GM13977 (cell line): ENCODE results near the gene TBXA2R.
"Not testable (repeated sequence)": the region's sequence is repeated elsewhere in the genome, so short reads cannot be mapped to it uniquely, and the experiment has no call there.

Experiments
- DNase-seq: peaks from one replicate; pipeline ENCODE4 v3.0.0; 2012; ENCODE audit warnings: low spot score
- in situ Hi-C: fragments of 300-500 bp; cut with MboI; formaldehyde crosslinking; loops from one replicate; pipeline ENCODE4 v1.12.0; 2022; ENCODE audit warnings: low sequenced_read_pairs, low pct_unique_long_range_greater_than_20kb, mixed read lengths, inconsistent platforms; ENCODE audit not compliant: unreplicated experiment
- TF ChIP-seq, protein P1 (sequence below): IDR thresholded peaks from 2 replicates; pipeline ENCODE4 v1.5.1; 2012; ENCODE audit warnings: mild to moderate bottlenecking, control low read depth; ENCODE audit not compliant: insufficient read depth; ENCODE audit errors: extremely low read depth, missing control alignments

The TBXA2R gene

GRCh38 chr19:3632739-3633558 is 26.3 kb upstream of the TBXA2R start:
- TF ChIP-seq, protein P1, sequence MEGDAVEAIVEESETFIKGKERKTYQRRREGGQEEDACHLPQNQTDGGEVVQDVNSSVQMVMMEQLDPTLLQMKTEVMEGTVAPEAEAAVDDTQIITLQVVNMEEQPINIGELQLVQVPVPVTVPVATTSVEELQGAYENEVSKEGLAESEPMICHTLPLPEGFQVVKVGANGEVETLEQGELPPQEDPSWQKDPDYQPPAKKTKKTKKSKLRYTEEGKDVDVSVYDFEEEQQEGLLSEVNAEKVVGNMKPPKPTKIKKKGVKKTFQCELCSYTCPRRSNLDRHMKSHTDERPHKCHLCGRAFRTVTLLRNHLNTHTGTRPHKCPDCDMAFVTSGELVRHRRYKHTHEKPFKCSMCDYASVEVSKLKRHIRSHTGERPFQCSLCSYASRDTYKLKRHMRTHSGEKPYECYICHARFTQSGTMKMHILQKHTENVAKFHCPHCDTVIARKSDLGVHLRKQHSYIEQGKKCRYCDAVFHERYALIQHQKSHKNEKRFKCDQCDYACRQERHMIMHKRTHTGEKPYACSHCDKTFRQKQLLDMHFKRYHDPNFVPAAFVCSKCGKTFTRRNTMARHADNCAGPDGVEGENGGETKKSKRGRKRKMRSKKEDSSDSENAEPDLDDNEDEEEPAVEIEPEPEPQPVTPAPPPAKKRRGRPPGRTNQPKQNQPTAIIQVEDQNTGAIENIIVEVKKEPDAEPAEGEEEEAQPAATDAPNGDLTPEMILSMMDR = no peak
- in situ Hi-C loops = no loop called here
- DNase-seq = no peak

DNA sequence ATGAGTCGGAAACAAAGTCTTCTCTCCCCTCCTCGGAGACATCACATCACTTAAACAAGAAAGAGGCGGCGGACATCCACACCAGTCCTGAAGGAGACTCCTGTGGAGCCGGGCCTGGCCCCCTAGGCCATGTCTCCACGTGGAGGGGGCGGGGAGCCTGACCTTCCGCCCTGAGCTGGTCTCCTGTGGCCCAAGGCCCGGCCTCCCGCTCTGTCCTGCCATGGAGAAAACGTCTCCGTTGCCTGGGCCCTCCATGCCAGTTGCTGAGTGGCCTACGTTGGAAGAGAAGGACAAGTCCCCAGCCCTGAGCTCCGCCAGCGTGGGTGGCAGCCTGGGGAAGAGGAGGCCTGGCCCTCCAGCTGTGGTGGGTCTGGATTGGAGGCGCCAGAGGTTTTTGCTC is 25.4 kb upstream of the TBXA2R start:
- no peak for DNase-seq
- in situ Hi-C loops = no loop called here
- TF ChIP-seq, protein P1 = no peak

GRCh38 chr19:3631053-3631861 is 24.6 kb upstream of the TBXA2R start:
- TF ChIP-seq, protein P1 = no peak
- in situ Hi-C loops = no loop called here
- no peak for DNase-seq

GRCh38 chr19:3628766-3629165 is 22.1 kb upstream of the TBXA2R start:
- in situ Hi-C loops, DNase-seq: not testable (repeated sequence)

DNA sequence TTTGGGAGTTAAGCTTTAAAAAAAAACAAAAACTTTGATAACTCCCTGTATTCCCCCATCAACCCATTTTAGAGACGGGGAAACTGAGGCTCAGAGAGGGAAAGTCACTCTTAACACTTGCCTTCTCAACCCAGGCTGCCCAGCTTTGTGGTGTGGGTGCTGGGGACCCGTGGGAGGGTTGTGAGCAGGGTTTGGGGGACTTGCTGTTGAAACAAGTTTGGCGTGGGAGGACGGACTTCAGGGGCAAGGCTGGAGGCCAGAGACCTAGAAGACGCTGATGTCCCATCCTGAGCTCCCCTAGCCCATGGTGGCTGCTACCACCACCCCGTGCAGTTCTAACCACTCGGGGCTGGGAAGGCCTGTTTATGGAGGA is 20.7 kb upstream of the TBXA2R start:
- DNase-seq = no peak
- in situ Hi-C loops = no loop called here
- TF ChIP-seq, protein P1 = no peak

GRCh38 chr19:3626473-3627350 is 20.0 kb upstream of the TBXA2R start, which contains the start of gene CACTIN:
CACTIN (minus strand) TSS chr19:3626790; CDS start chr19:3626762, 28 bp downstream.
- in situ Hi-C loops = no loop called here
- peak; percentile 100 for DNase-seq
- TF ChIP-seq, protein P1 = no peak
